Vagina (tissue), 2 donors: ENCODE data around the gene SLC31A1. TPM values are rescaled to one million over a fixed set of nuclear protein-coding genes. Genes with fewer than 3 reads are reported as not detected.

Source experiments
- DNase-seq, 2 donors: peaks; one replicate each; pipeline ENCODE4 v3.0.0-alpha.2; 2017; ENCODE audit errors: extremely low spot score in 2 of 2
- H3K27ac ChIP-seq: fragments of 200-600 bp; sonication (generic); one replicate; pipeline ENCODE4 v1.5.1; 2019
- H3K27me3 ChIP-seq: fragments of 200-600 bp; sonication (generic); one replicate; pipeline ENCODE4 v1.5.1; 2019
- H3K36me3 ChIP-seq, 2 donors: fragments of 200-600 bp; sonication (generic); one replicate each; pipeline ENCODE4 v1.5.1; 2017 to 2019
- H3K4me1 ChIP-seq: fragments of 200-600 bp; sonication (generic); one replicate; pipeline ENCODE4 v1.5.1; 2019
- H3K4me3 ChIP-seq, 2 donors: fragments of 200-600 bp; sonication (generic); 1 replicate in 1 of 2; 2 replicates in 1 of 2; pipeline ENCODE4 v1.5.1; 2016 to 2019
- H3K9me3 ChIP-seq: fragments of 200-600 bp; sonication (generic); one replicate; pipeline ENCODE4 v1.5.1; 2019
- POLR2A ChIP-seq, 2 donors: fragments of 450-650 bp; IDR thresholded peaks; one replicate each; pipeline ENCODE4 v1.6.1; 2017; ENCODE audit warnings: antibody characterized with exemption in 2 of 2, mild to moderate bottlenecking in 2 of 2, moderate library complexity in 2 of 2
- POLR2AphosphoS5 ChIP-seq, 2 donors: sonication (generic); formaldehyde crosslinking; IDR thresholded peaks; one replicate each; pipeline ENCODE4 v1.9.0; 2017; ENCODE audit warnings: antibody characterized with exemption in 2 of 2, mild to moderate bottlenecking in 2 of 2, low read depth in 1 of 2; ENCODE audit not compliant: insufficient read depth in 1 of 2
- intact Hi-C: fragments of 100-400 bp; cut with DNase I; formaldehyde crosslinking; loops from one replicate; pipeline ENCODE4 v1.15.1; 2023
- total RNA-seq: library from RNA; depleted of rRNA; stranded (reverse); fragments of >200 nt; gene quantifications from one replicate; pipeline ENCODE4 v1.2.3, GENCODE V29; 2016
- TF ChIP-seq, protein P1 (sequence below), 3 experiments: fragments of 450-650 bp in 2 of 3; fragments of 200-600 bp in 1 of 3; sonication (generic) in 1 of 3; IDR thresholded peaks; one replicate each; pipeline ENCODE4 v1.5.1; 2017 to 2019; ENCODE audit warnings: antibody characterized with exemption in 3 of 3, mild to moderate bottlenecking in 2 of 3, moderate library complexity in 2 of 3

Gene SLC31A1
- total RNA-seq, 1 donor from 2014 or later, result 9.3 TPM

DNA sequence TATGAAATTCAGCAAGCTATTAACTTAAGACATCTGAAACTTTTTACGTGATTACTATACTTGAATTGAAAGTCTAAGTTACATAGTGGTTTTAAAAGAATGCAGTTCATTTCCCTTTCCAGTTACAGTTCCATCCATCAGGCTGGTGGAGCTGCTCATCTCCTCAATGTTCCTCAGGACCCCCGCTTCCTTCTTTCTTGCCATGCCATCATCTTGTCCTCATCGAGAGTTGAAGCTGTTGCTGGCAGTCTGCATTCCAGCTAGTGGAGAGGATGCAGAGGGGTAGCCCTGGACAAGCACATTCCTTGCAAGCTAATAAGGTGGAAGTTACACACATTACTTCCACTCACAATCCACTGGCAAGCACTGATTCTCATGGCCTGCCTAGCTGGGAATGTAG is 90.6 kb downstream of the SLC31A1 start:
- Histone ChIP-seq H3K4me1 (no peaks in the 10 kb centered on the region), H3K9me3 (no peaks in the 10 kb centered on the region), H3K27ac (no peak overlapping the region), H3K27me3 (no peaks in the 10 kb centered on the region), H3K36me3 (no peaks in the 10 kb centered on the region), H3K4me3 (no peak overlapping the region)
- DNase-seq, result no peak
- TF ChIP-seq POLR2AphosphoS5 (IDR thresholded peaks at IDR 0.05; ENCODE audit: insufficient read depth in 1 of 2, low read depth in 1 of 2) (no peak), POLR2A (IDR thresholded peaks at IDR 0.05) (no peak)
- TF ChIP-seq, protein P1, sequence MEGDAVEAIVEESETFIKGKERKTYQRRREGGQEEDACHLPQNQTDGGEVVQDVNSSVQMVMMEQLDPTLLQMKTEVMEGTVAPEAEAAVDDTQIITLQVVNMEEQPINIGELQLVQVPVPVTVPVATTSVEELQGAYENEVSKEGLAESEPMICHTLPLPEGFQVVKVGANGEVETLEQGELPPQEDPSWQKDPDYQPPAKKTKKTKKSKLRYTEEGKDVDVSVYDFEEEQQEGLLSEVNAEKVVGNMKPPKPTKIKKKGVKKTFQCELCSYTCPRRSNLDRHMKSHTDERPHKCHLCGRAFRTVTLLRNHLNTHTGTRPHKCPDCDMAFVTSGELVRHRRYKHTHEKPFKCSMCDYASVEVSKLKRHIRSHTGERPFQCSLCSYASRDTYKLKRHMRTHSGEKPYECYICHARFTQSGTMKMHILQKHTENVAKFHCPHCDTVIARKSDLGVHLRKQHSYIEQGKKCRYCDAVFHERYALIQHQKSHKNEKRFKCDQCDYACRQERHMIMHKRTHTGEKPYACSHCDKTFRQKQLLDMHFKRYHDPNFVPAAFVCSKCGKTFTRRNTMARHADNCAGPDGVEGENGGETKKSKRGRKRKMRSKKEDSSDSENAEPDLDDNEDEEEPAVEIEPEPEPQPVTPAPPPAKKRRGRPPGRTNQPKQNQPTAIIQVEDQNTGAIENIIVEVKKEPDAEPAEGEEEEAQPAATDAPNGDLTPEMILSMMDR (IDR thresholded peaks at IDR 0.05), result no peak
- intact Hi-C loops, result no loop called here

DNA sequence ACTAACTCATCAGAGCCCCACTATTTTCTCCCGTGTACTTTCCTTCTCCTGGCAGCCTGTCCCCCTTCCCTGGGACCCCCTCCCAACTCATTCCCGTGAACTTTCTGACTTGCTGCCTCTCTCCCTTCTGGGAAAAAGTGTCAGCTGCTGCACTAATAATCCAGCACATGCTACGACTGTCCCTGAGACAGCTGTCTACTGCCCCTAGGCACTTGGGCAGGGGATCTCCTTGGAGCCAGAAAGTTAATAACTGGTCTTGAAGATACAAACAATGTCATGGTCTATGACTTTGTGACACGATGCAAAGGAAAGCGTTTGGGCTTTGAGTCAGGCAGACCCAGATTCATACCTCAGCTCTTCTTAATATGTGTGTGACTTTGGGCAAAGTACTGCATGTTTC is 91.9 kb downstream of the SLC31A1 start:
- intact Hi-C loops, result no loop called here

More for the DNA sequence above, 91.9 kb downstream of the SLC31A1 start:
- no peak overlapping the region for H3K4me3 ChIP-seq
- H3K4me1 ChIP-seq, result no peaks in the 10 kb centered on the region
- no peaks in the 10 kb centered on the region for H3K27me3 ChIP-seq
- TF ChIP-seq, protein P1 (IDR thresholded peaks at IDR 0.05), result no peak
- TF ChIP-seq POLR2A (IDR thresholded peaks at IDR 0.05), result no peak
- TF ChIP-seq POLR2AphosphoS5 (IDR thresholded peaks at IDR 0.05; ENCODE audit: insufficient read depth in 1 of 2, low read depth in 1 of 2), result no peak
- no peak overlapping the region for H3K27ac ChIP-seq
- no peaks in the 10 kb centered on the region for H3K9me3 ChIP-seq
- DNase-seq, result no peak
- no peaks in the 10 kb centered on the region for H3K36me3 ChIP-seq

Other genes starting within 250 kb of the SLC31A1 start
- gene ZNF883, start 209.4 kb upstream of the SLC31A1 start, total RNA-seq, result 0.98 TPM
- gene ZFP37, start 164.8 kb upstream of the SLC31A1 start, total RNA-seq, result 3.7 TPM
- gene SLC31A2, start 70.5 kb upstream of the SLC31A1 start, total RNA-seq, result 11.5 TPM
- gene FKBP15, start 267 bp upstream of the SLC31A1 start, total RNA-seq, result 28.7 TPM
- gene CDC26, start 54.0 kb downstream of the SLC31A1 start, total RNA-seq, result 25.3 TPM
- 11.8 TPM for gene PRPF4, start 54.1 kb downstream of the SLC31A1 start, total RNA-seq
- gene RNF183, start 81.8 kb downstream of the SLC31A1 start, total RNA-seq, result not detected
- gene WDR31, start 118.7 kb downstream of the SLC31A1 start, total RNA-seq, result 2.0 TPM
- 3.9 TPM for gene BSPRY, start 128.0 kb downstream of the SLC31A1 start, total RNA-seq
- gene HDHD3, start 155.4 kb downstream of the SLC31A1 start, total RNA-seq, result 31.7 TPM
- 29.5 TPM for gene ALAD, start 179.7 kb downstream of the SLC31A1 start, total RNA-seq
- gene POLE3, start 189.1 kb downstream of the SLC31A1 start, total RNA-seq, result 17.4 TPM
- not detected for gene C9orf43, start 189.2 kb downstream of the SLC31A1 start, total RNA-seq
- 27.0 TPM for gene RGS3, start 242.2 kb downstream of the SLC31A1 start, total RNA-seq